IPS-18a (cell line): ENCODE data around the gene TSPAN9.

Source experiments
- H3K27ac ChIP-seq: one replicate; pipeline ENCODE4 v1.5.1; 2013; ENCODE audit warnings: low read length
- H3K27me3 ChIP-seq: one replicate; pipeline ENCODE4 v1.6.1; 2013; ENCODE audit warnings: mild to moderate bottlenecking, low read length; ENCODE audit not compliant: control insufficient read depth, insufficient read depth
- H3K36me3 ChIP-seq: one replicate; pipeline ENCODE4 v1.6.1; 2013; ENCODE audit warnings: low read depth, low read length; ENCODE audit not compliant: control insufficient read depth
- H3K4me1 ChIP-seq: one replicate; pipeline ENCODE4 v1.6.1; 2013; ENCODE audit warnings: low read depth, low read length; ENCODE audit not compliant: control insufficient read depth
- H3K4me3 ChIP-seq: one replicate; pipeline ENCODE4 v1.5.1; 2013; ENCODE audit warnings: low read length
- H3K9ac ChIP-seq: one replicate; pipeline ENCODE4 v1.6.1; 2013; ENCODE audit warnings: mild to moderate bottlenecking, low read length, moderate library complexity
- H3K9me3 ChIP-seq: one replicate; pipeline ENCODE4 v1.6.1; 2013; ENCODE audit warnings: low read depth, low read length; ENCODE audit not compliant: control insufficient read depth

The TSPAN9 gene

DNA sequence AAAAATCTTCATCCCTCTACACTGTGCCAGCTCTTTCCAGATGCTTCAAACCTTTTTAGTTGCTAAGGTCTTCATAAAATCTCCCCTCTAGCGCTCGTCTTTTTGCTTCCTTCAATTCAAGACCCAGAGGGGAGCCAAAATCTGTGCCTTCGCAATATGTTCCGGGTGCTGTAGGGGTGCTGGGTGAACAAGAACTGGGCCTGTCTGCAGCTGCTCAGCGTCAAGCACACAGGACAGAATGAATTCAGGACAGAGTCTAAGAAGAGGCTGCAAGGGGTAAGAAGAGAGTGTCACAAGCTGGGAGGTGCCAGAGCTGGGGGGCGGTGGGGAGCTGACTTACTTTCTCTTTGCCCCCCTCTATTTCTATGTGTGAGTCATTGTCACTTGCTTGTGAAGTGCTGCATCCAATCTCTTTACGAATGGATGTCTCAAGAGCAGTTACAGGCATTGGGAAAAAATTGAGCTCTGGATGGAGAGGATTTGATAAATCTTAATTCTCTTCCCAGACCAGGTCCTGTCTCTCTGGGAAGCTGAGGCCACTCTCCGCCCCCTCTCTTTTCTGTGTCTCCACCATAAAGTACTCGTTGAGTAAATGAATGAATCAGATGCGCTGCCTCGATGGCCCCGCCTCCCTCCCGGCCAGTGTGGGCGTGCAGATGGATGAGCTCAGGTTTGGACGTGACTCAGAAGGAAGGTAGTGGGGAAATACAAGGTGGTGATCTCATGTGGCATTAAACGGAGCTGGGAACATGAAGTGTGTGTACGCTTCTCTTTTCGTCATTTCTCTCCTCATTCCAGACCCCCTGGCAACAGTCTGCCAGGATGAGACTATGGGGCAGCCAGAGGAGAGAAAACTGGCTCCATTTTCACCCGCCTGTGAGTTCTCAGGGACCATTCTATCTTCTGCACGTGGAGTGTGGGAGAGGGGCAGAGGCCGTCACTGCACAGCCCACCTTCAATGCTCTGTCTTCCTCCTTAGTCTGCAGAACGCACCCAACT lies 91.3 kb downstream of the TSPAN9 start:
- Histone ChIP-seq H3K4me1 (peaks cover 20% of the 10 kb centered on the region), H3K27ac (no peak overlapping the region)

GRCh38 chr12:3170423-3171194 lies 93.4 kb downstream of the TSPAN9 start:
- Histone ChIP-seq H3K4me3 (no peak overlapping the region), H3K9me3 (no peaks in the 10 kb centered on the region), H3K4me1 (peaks cover 12% of the 10 kb centered on the region), H3K27ac (no peak overlapping the region), H3K27me3 (no peaks in the 10 kb centered on the region), H3K36me3 (no peaks in the 10 kb centered on the region), H3K9ac (no peak overlapping the region)

More for the DNA sequence above, 91.3 kb downstream of the TSPAN9 start:
- Histone ChIP-seq H3K9me3 (no peaks in the 10 kb centered on the region), H3K4me3 (no peak overlapping the region), H3K36me3 (no peaks in the 10 kb centered on the region), H3K27me3 (no peaks in the 10 kb centered on the region), H3K9ac (no peak overlapping the region)

DNA sequence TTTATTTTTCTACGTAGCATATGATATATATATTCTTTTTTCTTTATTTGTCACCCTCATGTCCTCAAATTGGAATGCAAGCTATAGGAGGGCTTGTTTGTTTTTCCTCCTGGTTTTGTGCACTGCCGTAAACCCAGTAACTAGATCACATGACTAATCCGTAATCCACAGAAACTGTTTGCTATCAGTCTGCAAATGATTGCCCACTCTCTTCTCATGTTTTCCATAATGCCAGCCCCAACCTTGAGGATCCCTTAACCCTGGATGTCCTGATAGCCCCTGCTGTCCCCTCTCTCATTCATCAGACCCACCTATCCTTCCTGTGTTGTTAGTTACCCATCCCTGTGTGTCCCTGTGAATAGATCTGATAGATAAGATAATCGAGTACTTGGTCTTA lies 94.0 kb downstream of the TSPAN9 start:
- no peak overlapping the region for H3K4me3 ChIP-seq
- peaks cover 12% of the 10 kb centered on the region for H3K4me1 ChIP-seq
- H3K36me3 ChIP-seq, result no peaks in the 10 kb centered on the region
- H3K9me3 ChIP-seq, result no peaks in the 10 kb centered on the region
- H3K27ac ChIP-seq, result no peak overlapping the region
- H3K27me3 ChIP-seq, result no peaks in the 10 kb centered on the region
- no peak overlapping the region for H3K9ac ChIP-seq

DNA sequence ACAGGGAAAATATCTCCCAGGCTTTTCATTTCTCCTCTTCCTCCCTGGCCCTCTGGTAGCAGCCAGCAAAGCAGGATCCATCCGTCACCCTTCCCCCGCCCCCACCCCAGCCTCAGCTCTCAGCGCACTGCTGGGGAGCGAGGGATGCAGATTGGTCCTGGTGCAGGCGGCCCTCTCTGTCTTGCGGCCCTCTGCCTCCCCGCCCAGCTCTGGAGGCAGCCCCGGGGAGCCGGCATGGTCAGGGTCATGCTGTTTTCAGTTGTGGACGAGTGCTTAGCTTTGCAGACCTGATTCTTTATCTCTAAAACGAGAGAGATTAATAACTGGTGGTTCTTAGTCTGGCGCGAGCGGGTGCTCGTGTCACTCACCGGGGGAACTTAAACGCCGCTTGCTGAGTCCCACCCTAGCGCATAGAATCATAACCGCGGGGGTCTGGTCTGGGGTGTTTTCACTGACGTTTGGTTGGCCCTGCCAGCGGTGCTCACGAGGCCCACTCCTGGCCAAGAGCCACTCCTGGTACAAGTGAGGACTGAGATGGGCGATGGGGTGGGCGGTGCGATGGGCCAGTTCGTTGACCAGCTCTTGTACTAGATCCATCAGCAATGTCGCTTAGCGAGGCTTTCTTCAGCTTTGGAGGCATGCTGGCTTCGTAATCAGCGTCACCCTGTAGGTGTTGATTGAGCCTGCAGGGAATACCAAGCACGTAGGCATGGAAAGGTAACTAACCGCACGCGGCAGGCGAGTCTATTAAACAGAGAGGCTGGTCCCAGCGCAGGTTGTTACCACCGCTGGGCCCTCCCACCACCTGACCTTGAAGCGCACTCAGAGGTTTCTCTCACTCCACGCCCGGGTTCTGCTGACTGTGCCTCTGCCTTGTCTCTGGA lies 95.2 kb downstream of the TSPAN9 start:
- Histone ChIP-seq H3K36me3 (no peaks in the 10 kb centered on the region), H3K9me3 (no peaks in the 10 kb centered on the region), H3K9ac (no peak overlapping the region), H3K27ac (no peak overlapping the region), H3K4me1 (peaks cover 12% of the 10 kb centered on the region), H3K4me3 (no peak overlapping the region), H3K27me3 (no peaks in the 10 kb centered on the region)

DNA sequence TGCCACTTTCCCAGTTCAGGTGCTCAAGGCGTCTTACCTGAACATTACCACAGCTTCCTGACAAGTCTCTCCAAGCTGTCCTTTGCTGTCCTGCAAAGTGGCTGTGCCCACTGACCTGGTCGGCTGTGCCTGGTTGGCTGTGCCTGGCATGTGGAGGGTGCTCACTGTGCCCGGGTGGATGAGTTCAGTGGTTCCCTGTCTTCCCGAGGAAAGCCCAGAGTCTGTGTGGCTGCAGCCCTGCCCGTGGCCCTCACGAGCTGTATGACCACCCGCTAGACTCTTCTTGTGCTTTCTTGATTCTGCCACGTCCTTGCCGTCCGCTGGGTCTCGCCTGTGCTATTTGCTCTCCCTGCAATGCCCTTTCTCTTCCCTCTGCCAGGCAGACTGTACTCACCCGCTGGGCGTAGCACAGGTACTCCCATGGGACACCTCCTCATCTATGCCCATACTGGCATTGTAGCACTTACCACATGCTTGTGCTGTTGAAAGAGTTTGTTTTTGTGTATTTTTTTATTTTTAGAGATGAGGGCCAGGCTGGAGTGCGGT lies 95.9 kb downstream of the TSPAN9 start:
- Histone ChIP-seq H3K9ac (no peak overlapping the region), H3K27me3 (no peaks in the 10 kb centered on the region), H3K4me1 (peaks cover 16% of the 10 kb centered on the region), H3K4me3 (no peak overlapping the region), H3K27ac (no peak overlapping the region), H3K36me3 (no peaks in the 10 kb centered on the region), H3K9me3 (no peaks in the 10 kb centered on the region)

DNA sequence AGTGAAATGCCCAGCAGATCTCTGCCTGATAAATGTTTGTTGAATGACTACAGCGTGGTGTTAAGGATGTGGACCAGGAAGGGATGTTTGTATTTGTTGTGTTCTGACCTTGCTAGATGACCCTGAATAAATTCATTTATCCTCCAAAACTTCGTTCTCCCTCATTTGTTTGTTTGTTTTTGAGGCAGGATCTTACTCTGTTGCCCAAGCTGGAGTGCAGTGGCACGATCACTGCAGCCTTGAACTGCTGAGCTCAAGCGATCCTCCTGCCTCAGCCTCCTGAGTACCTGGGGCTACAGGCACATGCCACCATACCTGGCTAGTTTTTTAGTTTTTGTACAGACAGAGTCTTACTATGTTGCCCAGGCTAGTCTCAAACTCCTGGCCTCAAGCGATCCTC lies 96.7 kb downstream of the TSPAN9 start:
- no peaks in the 10 kb centered on the region for H3K36me3 ChIP-seq
- H3K4me3 ChIP-seq, result no peak overlapping the region
- H3K27ac ChIP-seq, result no peak overlapping the region
- no peaks in the 10 kb centered on the region for H3K9me3 ChIP-seq
- peaks cover 15% of the 10 kb centered on the region for H3K4me1 ChIP-seq
- H3K27me3 ChIP-seq, result no peaks in the 10 kb centered on the region
- H3K9ac ChIP-seq, result no peak overlapping the region

DNA sequence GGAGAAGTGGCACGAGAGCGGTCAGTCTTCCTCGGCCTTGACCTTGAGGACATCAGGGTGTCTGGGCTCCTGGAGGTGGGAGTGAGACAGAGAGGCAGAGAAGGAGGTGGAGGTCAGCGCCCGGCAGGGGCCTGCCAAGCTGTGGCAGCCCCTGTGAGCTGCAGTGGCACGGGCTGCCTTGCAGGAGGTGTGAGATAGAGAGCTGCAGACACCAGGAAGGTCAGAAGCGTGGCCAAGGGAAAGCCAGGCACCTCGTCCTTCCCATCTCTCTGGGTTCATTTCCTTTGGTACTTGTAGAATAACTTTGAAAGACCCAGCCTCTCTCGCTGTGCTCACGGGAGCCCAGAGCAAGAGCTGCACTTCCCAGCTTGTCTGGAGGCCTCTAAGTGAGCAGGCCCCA lies 98.1 kb downstream of the TSPAN9 start:
- H3K9ac ChIP-seq, result no peak overlapping the region
- peaks cover 12% of the 10 kb centered on the region for H3K4me1 ChIP-seq
- H3K36me3 ChIP-seq, result no peaks in the 10 kb centered on the region
- no peak overlapping the region for H3K27ac ChIP-seq
- no peak overlapping the region for H3K4me3 ChIP-seq
- no peaks in the 10 kb centered on the region for H3K27me3 ChIP-seq
- no peaks in the 10 kb centered on the region for H3K9me3 ChIP-seq

GRCh38 chr12:3176754-3177153 lies 99.6 kb downstream of the TSPAN9 start:
- Histone ChIP-seq H3K9me3 (no peaks in the 10 kb centered on the region), H3K36me3 (no peaks in the 10 kb centered on the region), H3K27ac (no peak overlapping the region), H3K4me3 (no peak overlapping the region), H3K27me3 (no peaks in the 10 kb centered on the region), H3K9ac (no peak overlapping the region), H3K4me1 (peaks cover 12% of the 10 kb centered on the region)

- no peak overlapping the region for H3K27ac ChIP-seq
- H3K36me3 ChIP-seq, result no peaks in the 10 kb centered on the region
- H3K27me3 ChIP-seq, result no peaks in the 10 kb centered on the region
- peaks cover 12% of the 10 kb centered on the region for H3K4me1 ChIP-seq
- no peak overlapping the region for H3K4me3 ChIP-seq
- no peaks in the 10 kb centered on the region for H3K9me3 ChIP-seq
- H3K9ac ChIP-seq, result no peak overlapping the region
Observed at GRCh38 chr12:3177778-3178425, 100.7 kb downstream of the TSPAN9 start.

DNA sequence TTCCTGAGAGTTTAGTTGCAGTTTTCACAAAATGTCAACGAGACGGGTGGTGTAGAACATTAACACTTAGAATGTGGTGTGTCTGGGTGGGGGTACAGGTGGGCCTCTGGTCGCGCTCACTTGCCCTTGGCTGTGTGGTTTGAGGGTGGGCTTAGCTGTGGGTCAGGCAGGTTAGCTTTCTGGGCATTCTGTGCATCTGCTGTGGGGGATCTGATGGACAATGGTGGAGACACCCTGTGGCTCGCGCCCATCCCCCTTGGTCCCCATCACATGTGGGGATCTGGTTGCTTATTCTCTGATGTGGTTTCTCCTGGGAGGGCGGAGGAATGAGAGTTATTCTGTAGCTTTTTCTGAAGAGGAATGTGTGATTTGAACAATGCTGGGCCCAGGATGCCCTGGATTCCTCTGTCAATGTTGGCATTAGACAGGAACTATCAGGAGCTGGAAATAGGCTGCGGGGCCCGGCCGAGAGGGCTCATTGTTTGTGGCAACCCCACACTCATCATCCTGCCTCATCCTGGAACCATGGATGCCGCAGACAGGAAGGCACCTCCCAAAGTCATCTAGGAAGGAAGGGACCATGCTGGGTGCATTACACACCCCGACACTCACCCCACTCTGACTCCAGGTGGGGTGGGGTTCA lies 101.6 kb downstream of the TSPAN9 start:
- Histone ChIP-seq H3K27ac (no peak overlapping the region), H3K4me1 (peaks cover 12% of the 10 kb centered on the region), H3K4me3 (no peak overlapping the region), H3K9ac (no peak overlapping the region), H3K27me3 (no peaks in the 10 kb centered on the region), H3K9me3 (no peaks in the 10 kb centered on the region), H3K36me3 (no peaks in the 10 kb centered on the region)
